H9 (cell line): ENCODE measurements around the gene CYB5RL. TPM values are rescaled to one million over a fixed set of nuclear protein-coding genes. Genes with fewer than 3 reads are reported as not detected.

ENCODE experiments used
- DNase-seq: peaks from one replicate; pipeline ENCODE4 v3.0.0-alpha.2; 2017
- H2AFZ ChIP-seq: one replicate; pipeline ENCODE4 v1.6.1; 2013; ENCODE audit warnings: mild to moderate bottlenecking, low read length, control low read depth, moderate library complexity
- H2AK5ac ChIP-seq: 2 replicates; pipeline ENCODE4 v1.6.1; 2013; ENCODE audit warnings: low read length, control low read depth, mixed read lengths; ENCODE audit not compliant: insufficient read length
- H2BK120ac ChIP-seq: one replicate; pipeline ENCODE4 v1.6.1; 2013; ENCODE audit warnings: low read depth, mild to moderate bottlenecking, low read length, control low read depth, inconsistent platforms; ENCODE audit not compliant: poor library complexity, severe bottlenecking
- H2BK12ac ChIP-seq: 2 replicates; pipeline ENCODE4 v1.6.1; 2013; ENCODE audit warnings: low read length, control low read depth, mixed read lengths, low read depth; ENCODE audit not compliant: insufficient read length
- H2BK15ac ChIP-seq: 2 replicates; pipeline ENCODE4 v1.6.1; 2013; ENCODE audit warnings: low read depth, low read length, control low read depth
- H2BK20ac ChIP-seq: one replicate; pipeline ENCODE4 v1.6.1; 2013; ENCODE audit warnings: low read depth, mild to moderate bottlenecking, low read length, control low read depth, inconsistent platforms; ENCODE audit not compliant: poor library complexity, severe bottlenecking
- H2BK5ac ChIP-seq: 2 replicates; pipeline ENCODE4 v1.6.1; 2013; ENCODE audit warnings: low read length, control low read depth, mixed read lengths; ENCODE audit not compliant: insufficient read length
- H3K14ac ChIP-seq: 2 replicates; pipeline ENCODE4 v1.6.1; 2013; ENCODE audit warnings: low read length, control low read depth; ENCODE audit not compliant: insufficient read depth
- H3K18ac ChIP-seq: 2 replicates; pipeline ENCODE4 v1.6.1; 2013; ENCODE audit warnings: low read depth, mild to moderate bottlenecking, mixed read lengths, low read length, control low read depth; ENCODE audit not compliant: insufficient read length
- H3K23ac ChIP-seq: 2 replicates; pipeline ENCODE4 v1.6.1; 2013; ENCODE audit warnings: low read length, control low read depth, mixed read lengths, low read depth; ENCODE audit not compliant: insufficient read length
- H3K23me2 ChIP-seq: 2 replicates; pipeline ENCODE4 v1.6.1; 2013; ENCODE audit warnings: low read depth, mild to moderate bottlenecking, mixed read lengths, low read length, control low read depth; ENCODE audit not compliant: insufficient read length, poor library complexity, severe bottlenecking
- H3K27ac ChIP-seq: 2 replicates; pipeline ENCODE4 v1.5.1; 2013; ENCODE audit warnings: low read length, control low read depth, mixed read lengths, low read depth; ENCODE audit not compliant: insufficient read length
- H3K27me3 ChIP-seq: 2 replicates; pipeline ENCODE4 v1.6.1; 2013; ENCODE audit warnings: low read length, control low read depth, inconsistent platforms; ENCODE audit not compliant: insufficient read depth
- H3K4ac ChIP-seq: 2 replicates; pipeline ENCODE4 v1.6.1; 2013; ENCODE audit warnings: low read depth, mild to moderate bottlenecking, control low read depth, inconsistent platforms, low read length, moderate library complexity
- H3K4me1 ChIP-seq: 2 replicates; pipeline ENCODE4 v1.6.1; 2013; ENCODE audit warnings: low read length, control low read depth, inconsistent platforms; ENCODE audit not compliant: insufficient read depth
- H3K4me2 ChIP-seq: 2 replicates; pipeline ENCODE4 v1.6.1; 2013; ENCODE audit warnings: low read length, control low read depth, mixed read lengths; ENCODE audit not compliant: insufficient read length, insufficient read depth
- H3K56ac ChIP-seq: 2 replicates; pipeline ENCODE4 v1.6.1; 2013; ENCODE audit warnings: low read depth, mild to moderate bottlenecking, mixed read lengths, low read length, control low read depth; ENCODE audit not compliant: insufficient read length
- H3K79me1 ChIP-seq: 2 replicates; pipeline ENCODE4 v1.6.1; 2013; ENCODE audit warnings: low read depth, mild to moderate bottlenecking, moderate library complexity, low read length, control low read depth, inconsistent platforms; ENCODE audit not compliant: insufficient read depth, poor library complexity, severe bottlenecking
- H3K79me2 ChIP-seq: 2 replicates; pipeline ENCODE4 v1.6.1; 2013; ENCODE audit warnings: low read length, control low read depth, inconsistent platforms; ENCODE audit not compliant: insufficient read depth
- H3K9ac ChIP-seq: 2 replicates; pipeline ENCODE4 v1.6.1; 2013; ENCODE audit warnings: low read length, control low read depth, mixed read lengths; ENCODE audit not compliant: insufficient read length; ENCODE audit errors: extremely low read depth
- H3K9me3 ChIP-seq: one replicate; pipeline ENCODE4 v1.6.1; 2013; ENCODE audit warnings: low read depth, low read length, inconsistent platforms; ENCODE audit not compliant: control insufficient read depth
- H3T11ph ChIP-seq: one replicate; pipeline ENCODE4 v1.6.1; 2013; ENCODE audit warnings: mild to moderate bottlenecking, low read length, control low read depth, inconsistent platforms
- H4K20me1 ChIP-seq: one replicate; pipeline ENCODE4 v1.6.1; 2013; ENCODE audit not compliant: control insufficient read depth, insufficient read length, insufficient read depth
- H4K5ac ChIP-seq: 2 replicates; pipeline ENCODE4 v1.6.1; 2013; ENCODE audit warnings: low read depth, mild to moderate bottlenecking, mixed read lengths, low read length, control low read depth; ENCODE audit not compliant: insufficient read length
- H4K8ac ChIP-seq: replicated peaks from 2 replicates; pipeline ENCODE4 v1.6.1; 2013; ENCODE audit warnings: low read length, control low read depth, mixed read lengths, low read depth; ENCODE audit not compliant: insufficient read length
- H4K91ac ChIP-seq: 2 replicates; pipeline ENCODE4 v1.6.1; 2013; ENCODE audit warnings: low read depth, mild to moderate bottlenecking, moderate library complexity, mixed read lengths, low read length, control low read depth; ENCODE audit not compliant: insufficient read length
- H3K27ac Mint-ChIP-seq, 3 experiments: 2 replicates in 2 of 3; 3 replicates in 1 of 3; pipeline ENCODE4 v1.8.0; 2020 to 2021; ENCODE audit warnings: mixed read lengths in 3 of 3, mild to moderate bottlenecking in 1 of 3, moderate library complexity in 1 of 3
- H3K27me3 Mint-ChIP-seq: 2 replicates; pipeline ENCODE4 v1.8.0; 2021; ENCODE audit warnings: low read depth, mild to moderate bottlenecking, moderate library complexity, mixed read lengths
- H3K36me3 Mint-ChIP-seq, 3 experiments: 2 replicates in 2 of 3; 3 replicates in 1 of 3; pipeline ENCODE4 v1.8.0; 2020 to 2021; ENCODE audit warnings: low read depth in 3 of 3, mixed read lengths in 3 of 3; ENCODE audit not compliant: insufficient read depth in 1 of 3
- H3K4me1 Mint-ChIP-seq, 2 experiments: 2 replicates each; pipeline ENCODE4 v1.8.0; 2020; ENCODE audit warnings: mixed read lengths in 2 of 2
- H3K4me3 Mint-ChIP-seq, 2 experiments: 2 replicates in 1 of 2; 3 replicates in 1 of 2; pipeline ENCODE4 v1.8.0; 2020 to 2021; ENCODE audit warnings: mild to moderate bottlenecking in 2 of 2, mixed read lengths in 2 of 2, moderate library complexity in 1 of 2
- H3K9me3 Mint-ChIP-seq, 2 experiments: 2 replicates in 1 of 2; 3 replicates in 1 of 2; pipeline ENCODE4 v1.8.0; 2020; ENCODE audit warnings: mild to moderate bottlenecking in 2 of 2, mixed read lengths in 2 of 2, moderate library complexity in 1 of 2
- WGBS: extraction: QIAGEN DNeasy Blood & Tissue Kit; methylation state at CpG from one replicate; pipeline ENCODE4 v1.1.7; 2013; ENCODE audit warnings: missing lambda C conversion rate, low lambda C conversion rate, mixed read lengths; ENCODE audit not compliant: insufficient read length; ENCODE audit errors: extremely low coverage; 5-methylcytosine and 5-hydroxymethylcytosine counted together
- total RNA-seq: library from RNA; stranded (reverse); gene quantifications from 2 replicates; pipeline ENCODE4 v1.2.1, GENCODE V29; 2021
- TF ChIP-seq, protein P1 (sequence below): fragments of 200-600 bp; sonication (generic); conservative IDR thresholded peaks from 3 replicates; pipeline ENCODE4 v1.8.0; 2021; ENCODE audit warnings: antibody characterized with exemption, mild to moderate bottlenecking

The CYB5RL gene
- total RNA-seq, 1 experiment from 2014 or later, result 12.6 TPM

GRCh38 chr1:54218883-54219687 lies 19.3 kb upstream of the CYB5RL start:
- Mint-ChIP-seq H3K27me3 (peaks cover 2% of the 10 kb centered on the region; the same call in 1 of the 2 replicates), H3K4me1 (peaks cover 14 to 21% of the 10 kb centered on the region in 2 experiments), H3K9me3 (no peaks in the 10 kb centered on the region), H3K36me3 (peaks cover 32 to 58% (median 47%) of the 10 kb centered on the region in 3 experiments; a peak in 6 of 7 replicates), H3K4me3 (no peak overlapping the region; a peak in 1 of 5 replicates), H3K27ac (peak overlapping the region in 2 of 3 experiments; percentile 66 to 87; a peak in 2 of 7 replicates)
- no peak for DNase-seq
- TF ChIP-seq, protein P1, sequence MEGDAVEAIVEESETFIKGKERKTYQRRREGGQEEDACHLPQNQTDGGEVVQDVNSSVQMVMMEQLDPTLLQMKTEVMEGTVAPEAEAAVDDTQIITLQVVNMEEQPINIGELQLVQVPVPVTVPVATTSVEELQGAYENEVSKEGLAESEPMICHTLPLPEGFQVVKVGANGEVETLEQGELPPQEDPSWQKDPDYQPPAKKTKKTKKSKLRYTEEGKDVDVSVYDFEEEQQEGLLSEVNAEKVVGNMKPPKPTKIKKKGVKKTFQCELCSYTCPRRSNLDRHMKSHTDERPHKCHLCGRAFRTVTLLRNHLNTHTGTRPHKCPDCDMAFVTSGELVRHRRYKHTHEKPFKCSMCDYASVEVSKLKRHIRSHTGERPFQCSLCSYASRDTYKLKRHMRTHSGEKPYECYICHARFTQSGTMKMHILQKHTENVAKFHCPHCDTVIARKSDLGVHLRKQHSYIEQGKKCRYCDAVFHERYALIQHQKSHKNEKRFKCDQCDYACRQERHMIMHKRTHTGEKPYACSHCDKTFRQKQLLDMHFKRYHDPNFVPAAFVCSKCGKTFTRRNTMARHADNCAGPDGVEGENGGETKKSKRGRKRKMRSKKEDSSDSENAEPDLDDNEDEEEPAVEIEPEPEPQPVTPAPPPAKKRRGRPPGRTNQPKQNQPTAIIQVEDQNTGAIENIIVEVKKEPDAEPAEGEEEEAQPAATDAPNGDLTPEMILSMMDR, result no peak
- Histone ChIP-seq H4K5ac (no peak overlapping the region), H4K8ac (no peak overlapping the region), H2BK20ac (no peak overlapping the region), H2BK12ac (no peak overlapping the region), H3K27me3 (no peaks in the 10 kb centered on the region), H2AK5ac (no peak overlapping the region), H3K27ac (no peak overlapping the region), H3K4me2 (no peak overlapping the region), H3K18ac (no peak overlapping the region), H3K14ac (no peak overlapping the region), H4K91ac (no peak overlapping the region), H3K4ac (no peak overlapping the region), H3K9me3 (no peaks in the 10 kb centered on the region), H3K23ac (no peak overlapping the region), H3K9ac (no peak overlapping the region), H3T11ph (no peak overlapping the region), H2AFZ (no peak overlapping the region), H3K23me2 (no peaks in the 10 kb centered on the region), H3K79me1 (no peaks in the 10 kb centered on the region), H2BK15ac (no peak overlapping the region), H2BK5ac (no peak overlapping the region), H3K4me1 (no peaks in the 10 kb centered on the region), H3K79me2 (no peaks in the 10 kb centered on the region), H4K20me1 (no peaks in the 10 kb centered on the region), H2BK120ac (no peak overlapping the region), H3K56ac (no peak overlapping the region)
- no CpG with 5 or more reads among the region's 11 CpGs for WGBS
